MM.1S (cell line): ENCODE data around the gene DAO.

Experiments
- DNase-seq: peaks from one replicate; pipeline ENCODE4 v3.0.0-alpha.2; 2015
- H2AFZ ChIP-seq: fragments of 300-600 bp; sonication (generic); 2 replicates; pipeline ENCODE4 v1.6.0; 2016; ENCODE audit warnings: antibody characterized with exemption, low read length
- H3F3A ChIP-seq: fragments of 300-600 bp; sonication (generic); 2 replicates; pipeline ENCODE4 v1.6.1; 2016; ENCODE audit warnings: mild to moderate bottlenecking, antibody characterized with exemption, low read length, moderate library complexity, mixed read lengths; ENCODE audit not compliant: insufficient read depth
- H3K27ac ChIP-seq: fragments of 300-600 bp; sonication (generic); 2 replicates; pipeline ENCODE4 v1.5.1; 2016; ENCODE audit warnings: mild to moderate bottlenecking, low read length
- H3K27me3 ChIP-seq: fragments of 300-600 bp; sonication (generic); replicated peaks from 2 replicates; pipeline ENCODE4 v1.6.0; 2016; ENCODE audit warnings: low read length; ENCODE audit not compliant: insufficient read depth
- H3K36me3 ChIP-seq: fragments of 300-600 bp; sonication (generic); replicated peaks from 2 replicates; pipeline ENCODE4 v1.6.1; 2016; ENCODE audit warnings: mild to moderate bottlenecking, low read length, mixed read lengths; ENCODE audit not compliant: insufficient read depth
- H3K4me1 ChIP-seq: fragments of 300-600 bp; sonication (generic); 2 replicates; pipeline ENCODE4 v1.6.1; 2016; ENCODE audit warnings: low read length, mixed read lengths
- H3K4me2 ChIP-seq: fragments of 300-600 bp; sonication (generic); 2 replicates; pipeline ENCODE4 v1.6.0; 2016; ENCODE audit warnings: low read depth, low read length
- H3K4me3 ChIP-seq: fragments of 300-600 bp; sonication (generic); 2 replicates; pipeline ENCODE4 v1.5.1; 2016; ENCODE audit warnings: low read length, mixed read lengths
- H3K79me2 ChIP-seq: fragments of 300-600 bp; sonication (generic); 2 replicates; pipeline ENCODE4 v1.6.1; 2016; ENCODE audit warnings: mixed run types, low read length, mixed read lengths
- H3K9ac ChIP-seq: fragments of 300-600 bp; sonication (generic); 2 replicates; pipeline ENCODE4 v1.6.1; 2016; ENCODE audit warnings: low read length, mixed read lengths
- H3K9me2 ChIP-seq: fragments of 300-600 bp; sonication (generic); replicated peaks from 2 replicates; pipeline ENCODE4 v1.6.1; 2016; ENCODE audit warnings: mild to moderate bottlenecking, low read length, mixed read lengths; ENCODE audit not compliant: insufficient read depth
- H3K9me3 ChIP-seq: fragments of 300-600 bp; sonication (generic); replicated peaks from 2 replicates; pipeline ENCODE4 v1.6.1; 2016; ENCODE audit warnings: mild to moderate bottlenecking, low read length, mixed read lengths; ENCODE audit not compliant: insufficient read depth
- H4K20me1 ChIP-seq: fragments of 300-600 bp; sonication (generic); 2 replicates; pipeline ENCODE4 v1.6.1; 2016; ENCODE audit warnings: mild to moderate bottlenecking, low read length, moderate library complexity, mixed read lengths; ENCODE audit not compliant: insufficient read depth
- CTCF ChIP-seq: fragments of 300-600 bp; sonication (generic); IDR thresholded peaks from 2 replicates; pipeline ENCODE4 v1.5.1; 2016; ENCODE audit warnings: antibody characterized with exemption, low read length, mixed read lengths
- EZH2 ChIP-seq: fragments of 300-600 bp; sonication (generic); optimal IDR thresholded peaks from 2 replicates; pipeline ENCODE3; 2017; ENCODE audit warnings: low read depth, mild to moderate bottlenecking, antibody characterized with exemption, low read length, mixed read lengths
- EZH2phosphoT487 ChIP-seq: fragments of 300-600 bp; sonication (generic); IDR thresholded peaks from 2 replicates; pipeline ENCODE4 v1.6.1; 2018; ENCODE audit warnings: antibody characterized with exemption, low read length

The DAO gene

GRCh38 chr12:108855284-108856169, 24.4 kb upstream of the DAO start:
- no peak overlapping the region for H3K27ac ChIP-seq

GRCh38 chr12:108856170-108856427, 23.8 kb upstream of the DAO start:
- H3K79me2 ChIP-seq = peaks cover 48% of the 10 kb centered on the region
- no peak overlapping the region for H3K27ac ChIP-seq

More at GRCh38 chr12:108855284-108856169, 24.4 kb upstream of the DAO start:
- Histone ChIP-seq H2AFZ (no peak overlapping the region), H4K20me1 (no peaks in the 10 kb centered on the region; the same call in 1 of the 2 replicates), H3K27me3 (no peaks in the 10 kb centered on the region), H3K9me2 (no peaks in the 10 kb centered on the region), H3K4me2 (peak overlapping the region; percentile 99), H3K36me3 (no peaks in the 10 kb centered on the region), H3K4me1 (peaks cover 9% of the 10 kb centered on the region; the same call in 1 of the 2 replicates), H3K79me2 (peaks cover 52% of the 10 kb centered on the region), H3K9me3 (no peaks in the 10 kb centered on the region), H3K9ac (peak overlapping the region; percentile 95; the same call in 1 of the 2 replicates), H3K4me3 (peak overlapping the region; percentile 100; the same call in 1 of the 2 replicates), H3F3A (peaks cover 3% of the 10 kb centered on the region; the same call in 1 of the 2 replicates)
- no peak for DNase-seq
- TF ChIP-seq EZH2phosphoT487 (no peak), EZH2 (no peak), CTCF (no peak)

DNA sequence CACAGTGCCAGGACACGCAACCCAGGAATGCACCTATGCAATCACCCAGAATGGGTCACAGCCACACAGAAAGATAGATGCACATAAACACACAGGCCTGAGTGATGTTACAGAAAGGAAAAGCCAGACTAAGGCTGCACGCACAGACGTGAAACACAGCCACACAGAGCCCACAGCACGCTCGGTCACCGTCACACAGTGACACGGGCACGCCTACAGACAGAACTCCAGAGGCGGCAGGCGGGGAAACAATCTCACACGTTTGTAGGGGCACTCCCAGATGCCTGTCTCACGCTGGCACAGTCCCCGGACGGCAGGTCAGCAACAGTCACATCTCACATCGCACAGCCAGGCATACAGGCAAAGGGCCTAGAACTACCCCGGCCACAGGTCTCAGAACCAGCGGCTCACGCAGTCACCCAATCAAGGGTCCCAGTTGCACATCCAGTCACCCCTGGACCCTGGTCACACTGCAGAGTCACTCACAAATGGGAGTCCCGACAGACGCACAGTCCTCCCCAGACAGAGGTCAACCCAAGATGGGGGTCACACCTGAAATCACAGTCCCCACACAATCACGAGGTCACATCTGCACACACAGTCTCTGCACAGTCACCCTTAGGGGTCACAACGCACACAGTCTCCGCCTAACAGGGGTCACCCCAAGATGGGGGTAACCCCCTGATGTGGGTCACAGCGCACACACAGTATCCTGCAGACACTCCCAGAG, 23.3 kb upstream of the DAO start:
- H3K4me1 ChIP-seq = peaks cover 15% of the 10 kb centered on the region
- H3K27ac ChIP-seq = peak overlapping the region; percentile 42

More at GRCh38 chr12:108856170-108856427, 23.8 kb upstream of the DAO start:
- peak overlapping the region; percentile 100 for H3K4me3 ChIP-seq
- no peaks in the 10 kb centered on the region for H3K9me3 ChIP-seq
- no peaks in the 10 kb centered on the region for H3K27me3 ChIP-seq
- H3K36me3 ChIP-seq = no peaks in the 10 kb centered on the region
- H3K9ac ChIP-seq = peak overlapping the region; percentile 95; the same call in 1 of the 2 replicates
- H3K9me2 ChIP-seq = no peaks in the 10 kb centered on the region
- H4K20me1 ChIP-seq = no peaks in the 10 kb centered on the region; the same call in 1 of the 2 replicates
- peak overlapping the region; percentile 99 for H3K4me2 ChIP-seq
- DNase-seq = no peak
- peaks cover 12% of the 10 kb centered on the region; the same call in 1 of the 2 replicates for H3K4me1 ChIP-seq
- TF ChIP-seq EZH2 (no peak), EZH2phosphoT487 (no peak), CTCF (no peak)
- H2AFZ ChIP-seq = no peak overlapping the region
- peaks cover 3% of the 10 kb centered on the region; the same call in 1 of the 2 replicates for H3F3A ChIP-seq

More for the DNA sequence above, 23.3 kb upstream of the DAO start:
- H4K20me1 ChIP-seq = no peaks in the 10 kb centered on the region; the same call in 1 of the 2 replicates
- peak; percentile 48 for DNase-seq
- H3K36me3 ChIP-seq = no peaks in the 10 kb centered on the region
- H2AFZ ChIP-seq = peak overlapping the region; percentile 76
- TF ChIP-seq EZH2phosphoT487 (no peak), CTCF (no peak), EZH2 (no peak)
- H3K27me3 ChIP-seq = no peaks in the 10 kb centered on the region
- peak overlapping the region; percentile 95 for H3K9ac ChIP-seq
- no peaks in the 10 kb centered on the region for H3K9me3 ChIP-seq
- peak overlapping the region; percentile 100 for H3K4me3 ChIP-seq
- H3K4me2 ChIP-seq = peak overlapping the region; percentile 99
- H3F3A ChIP-seq = peaks cover 3% of the 10 kb centered on the region; the same call in 1 of the 2 replicates
- peaks cover 48% of the 10 kb centered on the region for H3K79me2 ChIP-seq
- no peaks in the 10 kb centered on the region for H3K9me2 ChIP-seq
